DLD1 (cell line): ENCODE results near the gene KIF18A.
"Not testable (repeated sequence)": the region's sequence is repeated elsewhere in the genome, so short reads cannot be mapped to it uniquely, and the experiment has no call there.

ENCODE experiments used
- in situ Hi-C: cut with HindIII; loops from 2 replicates; pipeline ENCODE4 v1.10.0; 2017; ENCODE audit warnings: low sequenced_read_pairs

Gene KIF18A

DNA sequence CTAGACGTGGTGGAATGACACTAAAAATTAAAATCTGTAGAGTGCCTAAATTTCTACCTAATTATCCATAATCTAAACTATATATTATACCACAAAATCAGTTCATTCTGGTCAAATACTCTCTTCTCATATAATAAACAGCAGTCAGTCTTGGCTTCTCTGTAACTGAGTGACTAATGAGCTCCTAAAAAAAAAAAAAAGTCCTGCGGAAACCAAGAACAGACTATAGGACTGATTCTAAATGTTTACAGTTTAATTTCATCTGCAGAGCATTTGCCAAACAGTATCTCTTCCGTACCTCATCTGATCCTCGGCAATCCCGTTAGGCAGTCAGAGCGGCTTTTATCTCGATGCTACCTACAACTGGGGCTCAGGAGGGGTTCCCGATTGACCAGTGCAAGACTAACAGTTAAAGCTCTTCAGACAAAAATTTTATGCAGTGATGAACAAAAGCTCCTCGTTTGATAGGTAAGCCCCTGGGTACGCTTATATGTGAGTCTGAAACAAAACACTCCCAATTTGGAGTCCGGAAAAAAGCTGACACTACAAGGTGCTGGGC lies 686 bp downstream of the KIF18A start:
- in situ Hi-C loops: no loop called here

DNA sequence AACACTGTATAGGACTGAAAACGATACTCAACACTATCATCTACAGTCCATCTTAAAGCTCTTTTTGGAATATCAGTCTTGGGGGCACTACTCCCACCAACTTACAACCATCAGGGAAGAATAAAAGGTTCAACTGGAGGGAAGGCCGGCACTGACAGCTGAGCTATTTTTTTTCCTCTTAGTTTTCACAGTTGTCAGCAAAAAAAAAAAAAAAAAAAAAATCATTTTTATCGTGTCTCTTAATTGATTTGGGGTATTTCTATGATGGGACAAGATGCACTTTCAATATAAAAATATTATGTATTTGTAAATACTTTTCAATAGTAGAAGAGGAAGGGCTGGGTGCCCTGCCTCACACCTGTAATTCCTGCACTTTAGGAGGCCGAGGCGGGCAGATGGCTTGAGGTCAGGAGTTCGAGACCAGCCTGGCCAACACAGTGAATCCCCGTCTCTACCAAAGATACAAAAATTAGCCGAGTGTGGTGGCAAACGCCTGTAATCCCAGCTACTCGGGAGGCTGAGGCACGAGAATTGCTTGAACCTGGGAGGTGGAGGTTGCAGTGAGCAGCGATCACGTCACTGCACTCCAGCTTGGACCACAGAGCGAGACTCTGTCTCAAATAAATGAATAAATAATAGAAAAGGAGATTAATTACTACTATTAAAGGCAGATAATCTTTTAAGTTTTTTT lies 1.5 kb downstream of the KIF18A start:
- in situ Hi-C loops: no loop called here

DNA sequence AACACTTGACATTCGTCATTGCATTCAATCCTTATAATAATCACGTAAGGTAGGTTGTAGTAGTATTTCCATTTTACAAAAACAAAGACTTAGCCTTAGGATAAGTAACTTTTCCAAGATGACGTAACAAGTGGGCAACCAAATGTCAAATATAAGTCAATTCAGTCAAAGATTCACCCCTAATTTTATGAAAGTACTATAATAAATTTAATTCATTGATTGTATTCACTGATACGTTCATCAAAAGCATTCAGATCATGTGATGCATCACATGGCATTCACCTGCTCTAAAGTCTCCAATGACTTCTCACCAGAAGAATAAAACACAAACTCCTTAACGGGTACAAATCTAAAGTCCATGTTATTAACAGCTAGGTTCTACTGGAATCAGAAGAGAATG lies 2.1 kb downstream of the KIF18A start:
- in situ Hi-C loops: no loop called here

DNA sequence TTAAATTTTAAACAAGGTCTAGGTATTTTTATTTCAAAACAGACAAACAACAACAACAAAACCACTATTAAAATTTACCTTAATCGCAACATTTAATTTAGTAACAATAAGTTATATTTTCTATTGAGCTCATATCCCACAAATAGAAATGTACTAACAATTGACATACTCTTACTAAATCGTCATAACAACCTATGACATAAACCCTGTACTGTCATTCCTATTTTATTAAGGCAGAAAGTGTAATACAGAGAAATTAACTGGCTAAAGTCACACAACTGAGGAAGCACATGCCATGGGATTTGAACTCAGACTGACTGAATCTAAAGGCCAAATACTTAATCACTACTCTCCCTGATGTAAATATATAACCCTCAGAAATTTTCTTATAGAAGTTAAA lies 3.0 kb downstream of the KIF18A start:
- in situ Hi-C loops: no loop called here

DNA sequence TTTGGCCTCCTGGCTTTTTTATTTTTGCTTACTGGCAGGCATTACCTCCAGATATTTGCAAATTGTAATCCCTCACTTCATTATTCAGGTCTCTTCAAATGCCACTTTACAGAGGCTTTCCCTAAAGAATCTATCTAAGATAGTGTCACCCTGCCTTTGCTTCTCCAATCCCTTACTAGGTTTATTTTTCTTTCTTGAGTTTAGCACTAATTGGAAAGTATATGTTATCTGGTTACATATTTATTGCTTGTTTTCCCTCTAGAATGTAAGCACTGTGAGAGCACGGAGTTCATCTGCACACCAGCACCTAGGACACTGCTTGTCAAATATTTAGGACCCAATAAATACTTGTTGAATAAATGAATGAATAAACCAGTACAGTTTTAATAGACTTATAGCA lies 3.5 kb downstream of the KIF18A start:
- in situ Hi-C loops: no loop called here

DNA sequence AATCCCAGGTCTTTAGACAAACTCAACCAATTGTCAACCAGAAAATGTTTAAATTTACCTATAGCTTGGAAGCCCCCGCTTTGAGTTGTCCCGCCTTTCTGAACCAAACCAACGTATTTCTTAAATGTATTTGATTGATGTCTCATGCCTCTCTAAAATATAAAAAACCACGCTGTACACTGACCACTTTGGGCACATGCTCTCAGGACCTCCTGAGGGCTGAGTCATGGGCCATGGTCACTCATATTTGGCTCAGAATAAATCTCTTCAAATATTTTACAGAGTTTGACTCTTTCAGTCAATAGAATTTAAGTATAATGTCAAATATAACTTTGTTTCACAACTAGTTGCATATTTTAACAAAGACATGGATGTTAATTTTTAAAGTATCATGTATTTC lies 5.7 kb downstream of the KIF18A start:
- in situ Hi-C loops: not testable (repeated sequence)

DNA sequence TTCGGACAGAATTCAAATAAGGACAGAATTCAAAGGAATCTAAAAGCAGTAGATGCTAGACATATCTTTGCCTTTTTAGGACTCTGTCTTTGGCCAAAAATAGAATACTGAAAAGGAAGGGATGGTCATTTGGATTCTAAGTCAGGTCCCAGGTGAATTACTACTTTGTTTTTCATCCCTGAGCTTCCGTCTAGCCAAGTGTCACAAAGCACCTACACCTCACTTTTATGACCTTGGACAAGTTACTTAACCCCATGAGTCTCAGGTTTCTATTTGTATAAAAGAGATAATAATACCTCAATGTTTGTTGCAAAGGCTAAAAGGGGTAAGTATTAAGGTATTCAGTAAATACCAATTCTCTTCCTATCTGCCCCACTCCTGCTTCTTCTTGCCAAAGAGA lies 7.3 kb downstream of the KIF18A start:
- in situ Hi-C loops: no loop called here

DNA sequence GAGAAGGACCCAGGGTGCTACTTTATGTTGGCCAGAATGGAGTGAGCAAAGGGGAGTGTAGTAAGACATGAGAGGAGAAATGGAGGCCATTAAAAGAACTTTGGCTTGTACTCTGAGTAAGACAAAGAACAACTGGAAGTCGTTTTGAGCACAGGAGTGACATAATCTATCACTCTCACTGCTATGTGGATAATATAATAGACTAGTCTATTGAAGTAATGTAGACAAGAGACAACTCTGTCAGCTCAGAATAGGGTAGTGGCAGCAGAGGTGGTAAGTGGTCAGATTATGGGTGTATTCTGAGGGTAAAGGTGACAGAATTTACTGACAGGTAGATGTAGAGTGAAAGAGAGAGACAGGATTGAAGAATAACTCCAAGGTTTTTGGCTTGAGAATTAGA lies 8.2 kb downstream of the KIF18A start:
- in situ Hi-C loops: no loop called here

DNA sequence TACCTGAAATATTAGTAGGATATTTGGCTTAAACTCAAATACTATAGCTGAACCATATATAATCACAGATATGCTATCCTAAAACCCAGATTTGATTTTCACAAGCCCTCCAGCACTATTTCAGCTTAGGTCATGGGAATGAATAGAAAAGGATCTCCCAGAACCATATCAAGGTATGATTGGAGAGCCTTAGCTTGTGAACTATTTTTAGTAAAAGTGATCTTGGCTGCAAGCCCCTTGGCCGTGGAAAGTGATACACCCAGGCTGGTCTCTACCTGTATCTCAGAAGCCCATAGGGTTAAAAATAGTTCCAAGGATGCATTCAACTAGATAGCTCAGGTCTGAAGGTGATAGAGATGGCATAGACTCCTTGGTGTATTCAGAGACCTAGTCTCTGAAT lies 9.7 kb downstream of the KIF18A start:
- in situ Hi-C loops: no loop called here

DNA sequence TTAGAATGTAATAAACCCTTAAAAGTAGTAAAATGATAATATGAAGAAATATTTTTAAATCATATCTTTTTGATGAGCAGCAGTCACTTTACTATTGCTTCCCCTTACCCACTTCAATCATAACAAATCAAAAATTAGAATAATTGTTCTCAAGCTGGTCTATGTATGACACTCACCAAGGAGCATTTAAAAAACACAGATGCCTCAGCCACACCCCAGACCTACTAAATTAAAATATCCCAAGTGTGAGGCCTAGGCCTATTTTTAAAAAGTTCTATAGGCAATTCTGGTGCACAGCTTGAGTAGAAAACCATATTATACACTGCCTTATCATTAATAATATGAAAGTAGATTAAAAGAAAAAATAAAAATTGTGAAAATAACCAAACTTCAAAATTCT lies 15.2 kb downstream of the KIF18A start:
- in situ Hi-C loops: no loop called here

DNA sequence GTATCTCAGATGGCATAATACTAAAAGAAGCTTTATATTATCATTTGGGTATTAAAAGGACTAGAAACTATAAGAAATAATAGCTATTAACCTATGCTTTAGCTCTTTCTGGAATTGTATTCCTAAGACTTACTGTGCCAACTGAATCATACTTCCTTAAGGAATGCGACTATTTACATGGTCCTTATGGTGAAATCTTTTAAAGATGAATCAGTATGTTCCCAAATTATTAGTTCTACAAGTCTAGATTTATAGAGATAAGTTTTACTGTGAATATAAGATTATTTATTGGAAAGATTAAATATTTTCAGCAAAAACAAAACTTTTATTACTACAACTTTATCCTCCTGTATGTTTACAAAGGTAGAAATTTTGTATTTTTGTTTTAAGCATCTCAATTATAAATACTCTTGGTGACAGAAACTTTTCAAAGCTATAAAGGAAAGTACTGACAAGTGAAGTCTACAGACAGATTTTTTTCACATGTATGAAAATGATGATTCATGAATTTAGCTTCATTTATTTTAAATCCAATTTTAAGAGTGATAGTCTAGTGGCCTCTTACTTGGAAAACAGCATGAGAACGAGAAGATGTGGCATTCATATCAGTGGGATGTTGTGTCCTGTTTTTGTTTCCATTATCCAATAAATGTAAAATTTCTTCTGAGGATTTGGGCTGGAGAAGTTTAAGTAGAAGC lies 17.8 kb downstream of the KIF18A start:
- in situ Hi-C loops: no loop called here

DNA sequence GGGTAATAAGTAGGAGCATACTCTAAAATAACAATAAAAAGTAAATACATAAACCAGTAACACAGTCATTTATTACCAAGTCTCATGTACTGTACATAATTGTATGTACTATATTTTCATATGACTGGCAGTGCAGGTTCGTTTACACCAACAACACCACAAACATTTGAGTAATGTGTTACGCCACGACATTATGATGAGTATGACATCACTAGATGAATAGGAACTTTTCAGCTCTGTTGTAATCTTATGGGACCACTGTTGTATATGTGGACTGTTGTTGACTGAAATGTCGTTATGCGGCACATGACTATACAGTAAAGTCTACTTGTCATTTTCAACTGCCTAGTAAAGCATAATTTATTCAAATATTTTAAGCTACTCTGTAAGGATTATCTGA lies 18.6 kb downstream of the KIF18A start:
- in situ Hi-C loops: no loop called here

DNA sequence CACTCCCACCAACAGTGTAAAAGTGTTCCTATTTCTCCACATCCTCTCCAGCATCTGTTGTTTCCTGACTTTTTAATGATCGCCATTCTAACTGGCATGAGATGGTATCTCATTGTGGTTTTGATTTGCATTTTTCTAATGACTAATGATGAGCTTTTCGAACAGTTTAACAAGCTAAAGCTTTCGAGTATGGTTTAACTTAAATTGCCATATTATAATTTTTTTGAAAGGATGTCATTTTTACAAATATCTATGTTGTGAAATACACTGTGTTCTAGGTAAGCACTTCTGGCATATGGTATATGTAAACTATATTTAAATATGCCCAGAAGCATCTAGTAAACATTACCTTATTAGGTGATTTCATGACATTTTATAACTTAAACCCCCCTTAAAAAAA lies 20.3 kb downstream of the KIF18A start:
- in situ Hi-C loops: not testable (repeated sequence)

DNA sequence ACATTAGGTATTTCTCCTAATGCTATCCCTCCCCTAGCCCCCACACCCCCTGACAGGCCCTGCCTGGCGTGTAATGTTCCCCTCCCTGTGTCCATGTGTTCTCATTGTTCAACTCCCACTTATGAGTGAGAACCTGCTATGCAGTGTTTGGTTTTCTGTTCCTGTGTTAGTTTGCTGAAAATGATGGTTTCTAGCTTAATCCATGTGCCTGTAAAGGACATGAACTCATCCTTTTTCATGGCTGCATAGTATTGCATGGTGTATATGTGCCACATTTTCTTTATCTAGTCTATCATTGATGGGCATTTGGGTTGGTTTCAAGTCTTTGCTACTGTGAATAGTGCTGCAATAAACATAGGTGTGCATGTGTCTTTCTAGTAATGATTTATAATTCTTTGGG lies 20.8 kb downstream of the KIF18A start:
- in situ Hi-C loops: not testable (repeated sequence)

DNA sequence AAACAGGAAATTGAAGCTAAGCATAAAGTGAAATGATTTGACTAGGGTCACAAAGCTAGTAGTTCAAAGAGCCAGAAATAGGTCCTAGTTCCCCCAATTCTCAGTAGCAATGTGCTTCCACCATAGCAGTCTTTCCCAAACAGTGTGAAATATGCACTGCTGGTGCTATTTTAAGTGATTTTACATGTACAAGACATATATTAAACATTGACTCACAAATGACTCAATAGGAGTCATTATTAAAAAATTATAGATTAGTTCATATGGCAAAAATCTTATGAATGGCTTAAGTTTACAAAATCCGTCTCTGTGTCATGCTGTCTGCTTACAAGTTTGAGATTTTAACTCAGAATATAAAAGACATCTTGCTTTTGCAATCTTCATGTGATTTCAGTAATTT lies 21.4 kb downstream of the KIF18A start:
- in situ Hi-C loops: no loop called here

DNA sequence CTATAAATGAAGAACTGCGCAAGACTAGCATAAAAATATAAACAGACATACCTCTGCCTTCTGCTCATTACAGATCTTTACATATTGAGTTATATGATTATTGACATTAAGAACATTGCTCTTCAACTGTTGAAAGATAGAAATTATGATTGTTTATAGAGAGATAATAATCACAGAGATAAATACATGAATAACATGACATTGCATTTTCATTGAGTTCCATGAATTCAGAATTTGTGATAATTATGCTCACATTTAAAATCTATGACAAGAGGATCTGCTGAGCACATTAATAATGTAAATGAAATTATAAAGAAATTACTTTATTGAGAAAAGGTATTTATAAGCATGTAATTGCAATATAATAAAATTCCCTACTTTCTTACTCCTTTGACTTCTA lies 24.8 kb downstream of the KIF18A start:
- in situ Hi-C loops: no loop called here

DNA sequence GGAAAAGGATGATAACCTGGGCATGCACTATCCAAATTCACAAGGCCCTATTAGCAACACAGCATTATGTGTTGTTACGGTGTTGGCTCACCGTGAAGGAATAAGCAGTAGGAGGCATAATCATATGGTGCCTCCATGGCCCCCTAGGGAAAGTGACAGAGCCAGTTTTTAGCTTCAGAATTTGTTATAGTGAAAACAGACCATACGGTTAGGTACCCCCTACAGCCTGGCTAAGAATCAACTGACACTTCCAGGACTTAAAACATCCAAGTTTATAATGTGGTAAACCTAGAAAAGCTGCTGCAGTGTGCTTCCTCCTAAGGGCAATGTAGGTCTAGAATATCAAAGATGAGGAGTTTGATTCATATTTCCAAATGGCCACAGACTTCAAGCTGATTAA lies 30.4 kb downstream of the KIF18A start:
- in situ Hi-C loops: no loop called here

DNA sequence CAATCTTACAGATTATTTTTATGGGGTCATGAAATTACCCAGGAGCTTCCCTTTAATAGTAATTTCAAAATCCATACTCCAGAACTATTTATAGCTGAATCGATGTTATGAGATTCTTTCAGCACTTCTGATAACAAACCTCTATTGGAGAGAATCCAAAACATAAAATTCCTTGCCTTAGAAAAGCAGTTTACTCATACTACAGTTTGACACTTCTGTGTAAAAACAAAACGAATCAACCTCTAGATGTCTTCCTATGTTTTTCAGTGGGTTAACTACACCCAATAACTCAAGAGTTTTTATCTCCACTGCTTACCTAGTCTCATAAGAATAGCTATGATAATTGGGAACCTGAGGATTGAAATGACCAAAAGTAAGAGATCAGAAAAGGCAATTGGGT lies 35.6 kb downstream of the KIF18A start:
- in situ Hi-C loops: no loop called here

DNA sequence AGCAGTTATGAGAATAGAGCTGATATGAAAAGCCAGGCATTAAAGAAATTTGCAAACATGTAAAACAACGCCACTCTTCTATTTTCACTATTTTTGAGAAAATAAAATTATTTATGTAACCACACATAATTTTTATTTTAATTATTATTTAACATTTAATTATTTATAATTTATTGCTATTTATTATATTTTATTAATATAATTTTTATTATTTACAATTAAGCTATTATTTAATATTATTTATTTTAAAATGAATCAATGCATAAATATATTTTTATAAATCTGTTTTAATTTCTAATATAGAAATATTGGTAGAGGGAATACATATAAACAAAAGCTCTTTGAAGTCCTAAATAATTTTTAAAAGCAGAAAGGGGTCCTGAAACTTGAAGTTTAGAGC lies 36.7 kb downstream of the KIF18A start:
- in situ Hi-C loops: no loop called here

DNA sequence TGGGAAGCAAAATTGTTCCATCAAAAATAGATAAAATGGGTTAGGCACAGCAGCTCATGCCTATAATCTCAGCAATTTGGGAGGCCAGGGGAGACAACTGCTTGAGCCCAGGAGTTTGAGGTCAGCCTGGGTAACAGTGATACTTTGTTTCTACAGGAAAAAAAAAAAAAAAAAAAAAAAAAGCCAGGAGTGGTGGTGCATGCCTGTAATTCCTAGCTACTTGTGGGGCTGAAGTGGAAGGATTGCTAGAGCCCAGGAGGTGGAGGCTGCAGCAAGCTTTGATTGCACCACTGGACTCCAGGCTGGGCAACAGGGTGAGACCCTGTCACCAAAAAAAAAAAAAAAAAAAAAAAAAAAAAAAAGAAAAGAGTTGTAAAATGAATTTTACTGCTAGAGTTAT lies 49.6 kb downstream of the KIF18A start:
- in situ Hi-C loops: no loop called here

DNA sequence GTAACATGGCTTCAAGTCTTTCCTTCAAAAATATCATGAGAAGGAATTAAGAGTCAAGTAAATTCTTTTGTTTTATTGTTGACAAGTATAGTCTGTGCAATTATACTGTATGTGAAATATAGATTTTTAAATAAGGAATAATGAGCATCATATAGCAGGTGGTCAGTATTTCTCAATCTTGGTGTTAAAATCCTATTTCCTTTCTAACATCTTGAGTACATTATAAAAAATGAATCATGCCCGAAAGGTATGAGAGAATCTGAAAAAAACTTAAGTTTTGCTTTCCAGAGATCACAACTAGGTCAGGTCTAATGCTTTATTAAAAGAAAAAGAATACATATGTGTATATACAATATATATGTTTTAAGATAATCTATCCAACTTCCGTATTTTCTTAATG lies 53.1 kb downstream of the KIF18A start:
- in situ Hi-C loops: no loop called here

DNA sequence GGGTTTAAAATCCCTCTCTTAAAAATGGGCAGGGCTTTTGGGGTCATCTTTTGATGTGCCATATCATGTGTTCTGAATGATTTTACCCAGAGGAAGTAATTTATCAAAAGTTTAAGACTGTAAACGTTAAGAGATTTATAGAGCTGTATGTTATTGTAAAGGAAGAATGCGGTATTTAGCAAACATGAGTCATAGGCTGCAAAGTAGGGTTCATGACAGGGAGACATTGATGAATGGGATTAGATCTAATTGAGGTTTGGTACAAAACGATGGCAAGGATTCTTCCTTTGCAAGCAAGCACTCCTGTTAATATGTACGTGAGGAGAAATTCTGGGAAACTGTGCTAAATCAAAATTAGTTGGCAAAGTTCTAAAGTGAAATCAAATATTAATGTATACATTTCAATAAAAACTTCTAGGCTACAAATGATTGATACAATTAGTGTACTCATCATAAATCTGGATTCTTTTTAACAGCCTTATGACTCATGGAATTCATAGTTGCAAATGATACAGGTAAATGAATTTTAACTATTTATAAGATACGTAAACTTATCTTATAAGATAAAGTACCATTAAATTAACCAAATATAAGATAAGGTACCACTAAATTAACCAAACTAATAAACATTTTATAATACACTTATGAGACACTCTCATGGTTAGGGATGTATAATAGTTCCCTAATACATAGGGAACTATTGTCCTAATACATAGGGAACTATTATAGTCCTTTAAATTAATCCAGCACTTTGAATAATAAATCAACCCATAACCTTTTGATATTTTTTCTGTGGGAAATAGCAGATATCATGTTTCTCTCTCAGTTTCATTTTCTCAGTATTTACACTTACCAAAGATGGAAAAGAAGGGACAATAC lies 58.4 kb downstream of the KIF18A start:
- in situ Hi-C loops: no loop called here
